GM21717 (cell line): ENCODE measurements around the gene SPDYE4.

ENCODE experiments used
- ATAC-seq: cut with Tn5 transposase; IDR thresholded peaks from one replicate; pipeline ENCODE4 v1.9.1; 2021; ENCODE audit warnings: mild to moderate bottlenecking, moderate library complexity; ENCODE audit not compliant: unreplicated experiment

The SPDYE4 gene

DNA sequence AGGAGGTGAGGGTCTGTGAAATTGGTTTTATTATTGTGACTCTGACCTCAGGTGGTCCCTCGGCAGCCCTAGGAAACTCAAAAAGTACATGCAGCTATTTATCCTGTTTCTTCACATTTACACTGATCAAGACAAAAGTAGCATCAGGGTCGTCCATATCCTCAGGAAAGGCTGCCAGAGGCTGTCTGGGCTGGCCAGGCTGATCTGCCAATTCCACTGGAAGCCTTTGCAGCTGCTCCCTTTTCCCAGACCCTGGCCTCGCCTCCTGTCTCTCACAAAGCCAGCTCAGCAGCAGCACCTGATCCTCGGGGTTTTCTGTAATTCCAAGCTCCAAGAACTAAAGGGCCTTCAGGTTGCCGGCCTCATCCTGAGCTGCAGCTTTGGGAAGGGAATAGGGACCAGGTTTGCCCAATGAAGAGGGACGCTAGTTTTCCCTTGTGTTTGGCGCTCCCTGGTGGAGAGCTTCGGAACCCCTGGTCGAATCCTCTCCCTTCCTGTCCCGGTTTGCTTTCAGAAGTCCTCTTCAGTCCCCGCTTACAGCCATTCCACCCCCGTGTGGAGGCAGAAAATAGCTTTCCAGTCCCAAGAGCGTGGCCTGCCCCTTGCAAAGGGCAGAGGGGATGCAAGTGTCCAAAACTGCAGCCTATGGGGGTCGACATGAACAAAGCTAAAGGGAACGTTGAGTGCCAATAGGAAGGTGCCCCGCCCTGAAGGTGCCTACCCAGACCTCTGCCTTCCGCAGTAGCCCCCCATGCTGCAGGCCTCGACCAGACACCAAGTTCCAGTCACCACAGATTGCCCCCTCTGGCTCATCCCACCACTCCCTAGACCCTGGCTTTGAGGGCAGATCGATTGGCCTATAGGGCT lies 27.4 kb upstream of the SPDYE4 start:
- ATAC-seq = no peak

DNA sequence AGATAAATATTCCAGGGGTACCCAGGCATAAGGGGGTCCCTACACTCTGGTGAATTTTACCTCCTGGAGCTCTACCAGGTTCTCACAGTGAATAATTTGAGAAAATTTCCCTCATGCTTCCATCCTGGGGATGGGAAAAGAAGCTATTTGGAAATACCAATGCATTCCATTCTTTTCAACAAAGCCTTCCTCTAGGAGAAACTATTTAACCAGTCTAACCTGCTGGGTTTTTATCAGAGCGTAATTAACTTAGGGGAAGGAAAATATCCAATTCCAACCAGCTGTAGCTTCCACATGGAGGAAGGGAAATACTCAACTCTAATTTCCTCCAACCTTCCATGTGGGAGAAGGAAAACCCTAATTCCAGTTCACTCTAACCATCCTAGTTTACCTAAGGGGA lies 23.8 kb upstream of the SPDYE4 start:
- ATAC-seq = no peak

DNA sequence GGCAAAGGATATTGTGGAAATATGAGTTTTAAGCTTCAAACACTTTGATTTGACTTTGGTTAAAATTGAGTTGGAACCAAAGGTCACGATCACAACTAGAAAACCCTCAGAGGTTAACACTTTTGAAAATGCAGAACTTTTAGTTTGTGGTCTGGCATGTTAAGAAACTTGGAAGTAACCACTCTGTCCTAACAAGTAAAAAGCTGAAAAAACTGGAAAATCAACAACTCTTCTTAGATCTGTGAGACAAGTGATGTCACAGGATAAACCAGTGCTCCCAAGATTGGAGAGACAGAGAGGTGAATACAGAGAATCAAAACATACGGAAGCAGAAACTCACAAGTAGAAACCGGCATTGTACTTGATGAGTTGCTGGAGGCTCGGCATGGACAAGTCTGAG lies 23.4 kb upstream of the SPDYE4 start:
- ATAC-seq = no peak

DNA sequence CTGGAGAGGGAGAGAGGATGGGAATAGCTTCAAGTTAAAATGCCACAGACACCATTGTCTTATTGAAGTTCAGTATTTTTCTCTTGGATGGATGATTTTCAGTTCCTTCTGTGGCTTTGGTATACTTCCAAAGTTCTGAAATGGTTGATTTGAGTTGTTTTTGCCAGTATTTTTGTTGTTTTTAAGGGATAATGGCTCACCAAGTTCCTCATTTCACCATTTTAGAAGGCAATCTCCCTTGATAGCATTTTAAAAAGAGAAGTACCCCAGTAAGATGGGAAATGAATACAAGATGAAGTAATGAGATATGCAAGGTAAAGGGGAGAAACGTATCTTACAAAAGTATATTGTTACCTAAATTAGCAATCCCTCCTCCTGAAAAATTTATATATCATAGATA lies 18.5 kb upstream of the SPDYE4 start:
- no peak for ATAC-seq

DNA sequence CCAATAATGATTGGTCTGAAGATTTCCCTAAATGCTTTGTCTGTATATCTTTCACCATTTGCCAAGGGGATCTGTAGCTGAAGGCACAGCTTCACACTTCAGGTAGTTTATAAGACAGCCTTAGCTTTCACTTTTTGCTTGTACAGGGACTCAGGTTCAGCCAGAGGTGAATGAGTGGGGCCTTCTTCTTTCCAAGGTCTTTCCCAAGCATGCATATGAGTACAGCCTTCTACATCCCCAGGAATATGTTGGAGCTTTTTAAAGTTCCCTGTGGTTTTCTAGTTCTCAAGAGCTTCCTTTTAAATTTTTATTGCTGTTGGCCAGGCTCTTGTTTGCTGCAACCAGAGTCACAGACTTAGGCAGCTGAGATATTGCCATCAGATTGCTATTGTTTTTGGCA lies 17.9 kb upstream of the SPDYE4 start:
- ATAC-seq = no peak

DNA sequence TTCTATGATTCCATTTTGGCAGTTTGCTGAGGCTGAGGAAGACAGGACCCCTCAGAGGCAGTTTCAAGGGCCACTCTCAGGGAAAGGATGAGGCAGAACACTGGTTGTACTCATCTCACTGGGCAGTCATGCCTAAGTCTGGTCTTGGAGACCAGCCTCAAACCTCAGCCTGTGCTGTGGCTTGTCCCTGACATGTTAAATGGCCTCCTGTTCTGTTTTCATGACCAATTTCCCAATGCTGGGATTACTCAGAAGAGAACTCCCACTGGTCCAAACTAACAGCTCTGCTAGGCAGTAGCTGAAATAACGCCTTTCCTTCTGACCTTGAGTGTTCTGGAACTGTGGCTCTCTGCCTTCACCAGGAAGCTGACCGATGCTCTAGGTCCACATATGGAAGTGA lies 8.4 kb upstream of the SPDYE4 start:
- no peak for ATAC-seq

DNA sequence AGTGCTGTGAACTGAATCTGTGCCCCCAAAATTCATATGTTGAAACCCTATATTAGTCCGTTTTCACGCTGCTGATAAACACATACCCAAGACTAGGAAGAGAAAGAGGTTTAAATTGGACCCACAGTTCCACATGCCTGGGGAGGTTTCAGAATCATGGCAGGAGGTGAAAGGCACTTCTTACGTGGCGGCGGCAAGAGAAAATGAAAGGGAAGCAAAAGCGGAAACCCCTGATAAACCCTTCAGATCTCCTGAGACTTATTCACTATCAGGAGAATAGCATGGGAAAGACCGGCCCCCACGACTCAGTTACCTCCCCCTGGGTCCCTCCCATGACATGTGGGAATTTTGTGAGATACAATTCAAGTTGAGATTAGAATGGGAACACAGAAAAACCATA lies 3.7 kb upstream of the SPDYE4 start:
- no peak for ATAC-seq

DNA sequence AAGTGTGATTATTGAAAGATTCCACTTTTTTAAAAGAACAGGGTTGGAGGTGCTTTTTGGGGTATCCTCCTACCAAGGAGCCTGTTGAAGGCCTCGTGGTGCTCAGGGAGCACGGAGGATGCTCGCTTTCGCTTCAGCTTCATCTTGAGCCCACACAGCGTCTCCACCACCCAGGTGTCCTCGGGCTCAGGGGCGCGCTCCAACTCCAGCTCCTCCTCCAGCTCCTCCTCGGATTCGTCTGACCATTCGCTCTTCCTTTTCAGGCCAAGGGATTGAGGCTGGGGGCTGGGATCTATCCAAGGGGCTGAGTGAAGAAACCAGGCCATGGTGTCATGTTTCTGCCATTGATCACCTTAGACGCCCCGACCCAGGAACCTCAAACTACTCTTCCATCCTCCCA lies 1.2 kb downstream of the SPDYE4 start:
- no peak for ATAC-seq

DNA sequence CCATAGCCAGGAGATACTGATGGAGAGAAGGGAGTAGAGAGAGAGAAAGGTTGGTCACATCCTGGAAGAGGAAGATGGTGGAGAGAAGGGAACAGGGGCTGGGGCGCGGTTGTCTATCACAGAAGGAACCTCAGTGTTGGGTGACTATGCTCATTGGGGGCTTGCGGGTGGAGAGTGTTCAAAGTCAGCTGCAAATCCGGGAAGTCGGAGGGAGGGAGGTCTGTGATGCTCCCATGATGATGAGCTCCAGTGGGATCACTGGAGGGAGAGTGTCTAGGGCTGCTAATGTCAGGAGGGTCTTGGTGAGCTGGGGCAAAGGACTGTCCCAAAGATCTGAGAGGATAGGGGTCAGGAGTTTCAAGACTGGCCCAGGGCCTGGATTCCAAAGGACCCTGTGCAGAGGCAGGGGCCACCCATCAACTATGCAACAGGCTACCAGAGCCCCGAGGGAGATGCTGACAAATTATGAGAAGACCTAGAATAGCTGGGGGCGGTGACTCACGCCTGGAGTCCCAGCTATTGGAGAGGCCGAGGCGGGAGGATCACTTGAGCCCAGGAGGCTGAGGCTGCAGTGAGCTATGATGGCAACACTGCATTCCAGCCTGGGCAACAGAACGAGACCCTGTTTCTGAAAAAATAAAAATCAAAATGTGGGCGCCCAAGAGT lies 2.6 kb downstream of the SPDYE4 start:
- ATAC-seq = no peak

DNA sequence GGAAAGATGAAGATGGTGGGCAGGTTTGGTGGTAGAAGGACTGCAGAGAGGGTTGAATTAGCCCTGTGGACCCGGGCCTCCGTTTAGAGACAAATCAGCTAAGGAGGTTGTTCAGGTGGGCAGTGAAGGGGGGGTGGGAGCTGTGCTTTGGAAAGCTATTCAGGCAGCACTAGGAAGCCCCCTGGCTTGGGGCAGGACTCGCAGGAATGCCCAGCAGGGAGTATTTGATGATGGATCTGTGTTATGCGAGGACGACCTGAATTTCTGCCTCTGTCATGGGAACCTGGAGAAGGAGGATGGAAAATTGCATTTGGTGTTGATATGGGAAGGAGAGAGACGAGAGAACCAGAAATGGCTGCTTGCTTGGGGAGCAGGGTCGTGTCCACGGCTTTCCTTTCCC lies 3.5 kb downstream of the SPDYE4 start:
- ATAC-seq = no peak

DNA sequence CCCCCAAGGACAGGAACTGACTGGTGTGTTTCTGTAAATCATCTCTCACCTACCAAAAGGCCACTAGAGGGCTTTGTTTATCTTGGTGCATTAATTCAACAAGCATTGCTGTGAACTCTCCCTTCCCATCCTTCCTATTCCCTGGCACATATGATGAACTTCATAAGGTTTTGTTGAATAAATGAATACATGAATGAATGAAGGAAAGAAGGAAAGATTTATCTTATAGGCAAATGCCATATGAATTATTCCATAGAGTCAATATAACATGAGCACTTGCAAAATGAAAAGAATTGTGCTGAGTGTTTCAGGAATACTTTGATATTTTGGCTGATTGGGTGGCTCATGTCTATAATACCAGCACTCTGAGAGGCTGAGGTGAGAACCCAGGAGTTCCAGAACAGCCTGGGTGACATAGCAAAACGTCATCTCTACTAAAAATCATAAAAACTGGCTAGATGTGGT lies 4.3 kb downstream of the SPDYE4 start:
- ATAC-seq = no peak

DNA sequence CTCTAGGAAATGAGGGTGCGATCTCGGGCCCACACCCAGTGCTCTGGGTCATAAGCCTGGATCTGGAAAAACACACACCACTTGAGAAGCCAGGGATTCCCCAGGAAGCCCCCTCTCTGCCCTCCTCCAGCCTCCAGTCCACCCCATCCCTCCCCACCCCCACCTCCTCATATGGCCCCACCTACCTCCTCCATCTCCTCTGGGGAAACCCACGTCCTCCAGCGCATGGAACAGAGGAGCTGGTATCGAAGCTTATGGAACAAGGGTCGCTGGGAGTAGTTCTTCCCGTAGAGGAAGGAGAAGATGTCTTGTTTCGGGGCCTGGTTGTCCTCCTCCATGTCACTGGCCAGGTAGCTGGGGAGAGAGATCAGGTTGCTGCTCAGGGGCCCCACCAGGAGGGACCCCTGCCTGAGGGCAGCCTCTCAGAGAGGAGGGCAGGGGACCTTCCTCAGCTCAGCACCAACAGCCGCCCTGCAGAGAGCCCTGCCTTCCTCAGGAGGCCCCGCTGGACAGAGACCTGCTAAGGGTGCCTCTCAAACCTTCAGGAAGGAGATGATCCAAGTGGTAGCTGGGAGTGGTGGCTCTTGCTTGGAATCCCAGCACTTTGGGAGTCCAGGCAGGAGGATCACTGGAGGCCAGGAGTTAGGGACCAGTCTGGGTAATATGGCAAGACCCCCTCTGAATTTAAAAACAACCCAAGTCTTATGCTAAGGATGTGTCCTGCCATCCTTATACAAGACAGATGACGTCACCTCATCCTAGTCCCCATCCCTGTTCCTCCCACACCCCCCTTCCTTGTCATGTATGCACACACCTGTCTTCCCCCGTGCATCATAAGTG lies 5.0 kb downstream of the SPDYE4 start:
- no peak for ATAC-seq

DNA sequence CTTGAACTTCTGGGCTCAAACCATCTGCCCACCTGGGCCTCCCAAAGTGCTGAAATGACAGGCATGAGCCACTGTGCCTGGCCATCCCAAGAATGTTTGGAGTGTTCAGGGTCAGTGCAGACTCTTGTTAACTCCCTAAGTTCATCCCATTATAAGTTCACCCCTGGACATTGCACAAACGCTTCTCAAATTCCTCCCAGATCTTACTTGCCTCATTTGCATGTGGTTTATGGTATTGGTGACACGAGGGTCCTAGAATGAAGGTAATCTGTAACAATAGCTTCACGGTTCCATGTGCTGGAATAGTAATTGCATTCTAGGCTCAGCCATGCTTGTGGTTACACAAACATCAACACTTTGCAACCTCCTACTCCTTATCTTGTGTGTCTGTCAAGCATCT lies 8.7 kb downstream of the SPDYE4 start:
- ATAC-seq = no peak

DNA sequence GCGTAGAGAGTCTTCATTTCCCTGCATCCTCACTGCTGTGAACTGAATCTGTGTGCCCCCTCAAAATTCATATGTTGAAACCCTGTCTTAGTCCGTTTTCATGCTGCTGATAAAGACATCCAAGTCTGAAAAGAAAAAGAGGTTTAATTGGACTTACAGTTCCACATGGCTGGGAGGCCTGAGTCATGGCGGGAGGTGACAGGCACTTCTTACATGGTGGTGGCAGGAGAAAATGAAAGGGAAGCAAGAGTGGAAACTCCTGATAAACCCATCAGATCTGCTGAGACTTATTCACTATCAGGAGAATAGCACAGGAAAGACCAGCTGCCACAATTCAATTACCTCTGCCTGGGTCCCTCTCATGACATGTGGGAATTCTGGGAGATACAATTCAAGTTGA lies 10.6 kb downstream of the SPDYE4 start:
- no peak for ATAC-seq

DNA sequence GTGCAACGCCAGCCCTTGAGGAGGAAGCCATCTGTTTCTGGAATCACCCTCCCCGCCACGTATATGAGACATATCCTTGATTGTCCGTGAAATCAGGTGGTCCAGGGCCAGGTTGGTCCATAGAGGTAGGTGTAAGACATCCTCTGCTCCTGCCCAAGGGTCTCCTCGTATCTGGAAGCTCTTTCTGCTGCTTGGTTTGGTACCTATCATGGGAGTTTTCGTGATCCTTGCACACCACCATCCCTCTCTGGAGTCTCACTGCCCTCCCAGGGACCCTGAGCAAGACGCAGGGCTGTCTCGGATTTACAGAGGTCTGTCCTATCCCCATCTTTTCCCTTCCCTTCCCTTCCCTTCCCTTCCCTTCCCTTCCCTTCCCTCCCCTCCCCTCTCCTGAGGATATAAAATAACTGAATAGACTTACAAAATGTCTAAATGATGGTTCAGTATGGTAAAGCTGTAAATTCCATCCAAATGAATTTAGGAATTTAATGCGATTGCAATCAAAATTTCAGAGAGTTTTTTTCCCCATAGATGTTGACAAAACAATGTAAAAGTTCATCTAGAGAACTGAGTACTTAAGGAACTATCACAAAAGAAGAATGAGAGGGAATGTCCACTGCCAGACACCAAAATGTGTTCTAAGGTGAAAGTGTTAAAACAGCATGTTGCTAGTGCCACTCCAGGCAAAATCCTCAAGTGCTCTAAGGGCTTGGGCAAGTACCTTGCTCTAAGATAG lies 11.7 kb downstream of the SPDYE4 start:
- no peak for ATAC-seq

DNA sequence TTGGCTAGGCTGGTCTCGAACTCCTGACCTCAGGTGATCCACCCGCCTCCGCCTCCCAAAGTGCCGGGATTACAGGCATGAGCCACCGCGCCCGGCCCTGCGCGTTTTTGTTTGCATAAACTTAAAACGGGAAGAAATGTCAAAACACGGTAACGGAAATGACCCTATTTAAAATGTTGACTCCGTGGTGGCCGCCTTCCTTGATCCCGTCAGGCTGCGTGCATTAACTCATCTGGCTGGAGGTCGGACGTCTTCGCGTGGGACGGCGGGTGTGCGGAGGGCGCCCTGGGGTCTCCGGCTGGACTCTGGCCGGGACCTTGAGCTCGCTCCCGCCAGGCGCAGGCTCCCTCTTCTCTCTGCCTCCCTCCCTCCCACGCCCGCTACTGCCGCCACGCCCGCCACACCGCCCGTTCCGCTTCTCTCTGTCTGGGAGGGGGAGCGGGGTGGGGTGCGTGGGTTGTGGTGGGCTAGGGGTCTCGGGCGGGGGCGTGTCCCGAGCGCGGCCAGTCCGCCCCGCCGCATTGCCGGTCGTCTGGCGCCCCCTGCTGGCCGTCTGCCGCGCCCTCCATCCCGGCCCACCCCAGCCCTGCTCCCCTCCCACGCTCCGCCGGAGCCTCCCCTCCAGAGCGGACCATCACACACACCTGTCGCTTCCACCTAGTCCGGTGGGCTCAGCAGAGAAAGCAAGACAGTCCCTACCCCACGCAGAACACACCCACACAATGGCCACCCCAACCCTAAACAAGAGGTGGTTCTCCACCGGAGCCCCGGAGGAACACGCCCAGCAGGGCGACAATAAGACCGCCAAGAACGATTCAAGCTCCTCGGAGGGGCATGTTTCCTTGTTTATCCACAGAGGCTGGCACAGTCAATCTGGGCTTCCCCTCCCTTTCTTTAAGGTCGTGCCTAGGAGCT lies 12.5 kb downstream of the SPDYE4 start:
- no peak for ATAC-seq

DNA sequence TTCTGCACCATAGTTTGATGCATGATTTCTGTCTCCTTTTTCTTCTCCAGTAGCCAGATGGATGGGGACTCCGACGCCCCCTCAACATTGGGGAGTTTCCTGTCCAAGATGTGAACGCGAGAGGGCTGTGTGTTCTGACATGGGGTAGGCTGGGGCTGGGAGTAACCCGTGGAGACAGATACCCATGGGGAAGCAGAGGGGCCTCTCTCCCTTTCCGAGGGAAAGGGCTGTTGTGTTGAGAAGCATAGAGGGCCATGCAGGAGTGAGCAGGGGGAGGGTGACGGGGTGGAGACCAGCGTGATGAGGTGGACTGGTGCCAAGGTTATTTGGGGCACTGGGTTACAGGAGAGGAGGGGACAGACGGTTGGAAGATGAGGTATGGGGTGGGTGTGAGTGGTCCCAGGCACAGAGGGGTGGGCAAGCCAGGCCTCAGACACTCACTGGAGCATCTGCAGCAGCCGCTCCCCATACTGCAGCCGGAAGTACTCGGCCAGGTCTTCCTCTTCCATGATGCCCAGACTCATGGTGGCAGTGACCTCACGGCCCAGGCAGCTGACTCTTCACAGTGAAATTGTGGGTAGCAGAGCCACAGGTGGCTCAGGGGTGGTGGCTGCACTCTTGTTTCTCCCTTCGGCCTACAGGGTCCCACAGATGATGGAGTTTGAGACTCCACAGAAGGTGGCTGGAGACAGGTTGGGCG lies 14.1 kb downstream of the SPDYE4 start:
- ATAC-seq = no peak

DNA sequence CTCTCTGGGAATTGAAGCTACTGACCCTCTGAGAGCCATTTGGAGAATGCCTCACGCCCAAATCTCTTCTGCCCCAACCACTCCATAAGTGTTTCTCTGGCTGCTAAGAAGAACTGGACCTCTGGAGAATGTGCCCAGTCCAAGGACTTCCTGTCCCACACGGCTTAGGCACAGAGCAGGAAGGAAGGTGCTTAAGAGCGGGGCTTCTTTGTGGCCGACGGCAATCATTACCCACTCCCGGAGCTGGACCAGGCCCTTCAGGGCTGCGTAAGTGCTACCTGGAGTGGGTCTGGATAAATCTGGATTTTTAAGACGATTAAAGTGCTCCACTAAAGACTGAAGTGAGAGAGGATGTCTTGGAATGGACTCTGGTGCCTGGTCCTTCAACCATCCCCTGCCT lies 15.5 kb downstream of the SPDYE4 start:
- ATAC-seq = no peak

DNA sequence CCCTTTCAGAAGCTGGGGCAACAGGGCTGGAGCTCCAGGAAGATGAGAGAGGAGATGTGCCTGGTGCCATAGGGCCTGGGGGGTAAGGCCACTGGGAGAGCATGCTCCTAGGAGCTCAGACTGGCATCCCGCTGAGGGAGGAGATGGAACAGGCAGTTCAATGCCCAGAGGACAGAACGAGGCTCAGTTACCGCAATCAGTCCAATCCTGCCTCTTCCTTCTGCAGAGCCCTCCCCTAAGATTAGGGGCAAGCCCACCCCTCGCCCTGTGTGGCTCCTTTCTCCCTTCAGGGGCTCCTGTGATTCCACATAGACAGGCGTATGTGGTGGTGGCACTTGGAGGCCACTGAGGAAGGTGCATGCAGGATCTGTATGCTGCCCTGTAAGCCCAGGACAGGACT lies 16.1 kb downstream of the SPDYE4 start:
- ATAC-seq = no peak
